ENCODE results near the gene FBXL17.

Gene FBXL17

GRCh38 chr5:107993341-107993740 is 388.6 kb downstream of the FBXL17 start:
- no peak overlapping the region for H3K4me3 ChIP-seq (replicated peaks in 1 of 2; ENCODE audit: low read depth in 2 of 2, low read length in 2 of 2)
- DNase-seq (ENCODE audit: low read depth in 2 of 2) = no peak
- TF ChIP-seq CTCF (IDR thresholded peaks at IDR 0.05; ENCODE audit: low read depth, low read length) = no peak

- no peak for DNase-seq (ENCODE audit: low read depth in 2 of 2)
- no peak for TF ChIP-seq CTCF (IDR thresholded peaks at IDR 0.05; ENCODE audit: low read depth, low read length)
- H3K4me3 ChIP-seq (replicated peaks in 1 of 2; ENCODE audit: low read depth in 2 of 2, low read length in 2 of 2) = no peak overlapping the region
Measured at GRCh38 chr5:107990881-107991810, 390.8 kb downstream of the FBXL17 start.

- no peak for TF ChIP-seq CTCF (IDR thresholded peaks at IDR 0.05; ENCODE audit: low read depth, low read length)
- DNase-seq (ENCODE audit: low read depth in 2 of 2) = peak; percentile 3 to 21
- no peak overlapping the region for H3K4me3 ChIP-seq (replicated peaks in 1 of 2; ENCODE audit: low read depth in 2 of 2, low read length in 2 of 2)
Measured at GRCh38 chr5:107985144-107985543, 396.8 kb downstream of the FBXL17 start.

GRCh38 chr5:107982703-107983425 is 399.0 kb downstream of the FBXL17 start:
- DNase-seq (ENCODE audit: low read depth in 2 of 2) = no peak
- TF ChIP-seq CTCF (IDR thresholded peaks at IDR 0.05; ENCODE audit: low read depth, low read length) = no peak
- no peak overlapping the region for H3K4me3 ChIP-seq (replicated peaks in 1 of 2; ENCODE audit: low read depth in 2 of 2, low read length in 2 of 2)

- DNase-seq (ENCODE audit: low read depth in 2 of 2) = no peak
- no peak overlapping the region for H3K4me3 ChIP-seq (replicated peaks in 1 of 2; ENCODE audit: low read depth in 2 of 2, low read length in 2 of 2)
- no peak for TF ChIP-seq CTCF (IDR thresholded peaks at IDR 0.05; ENCODE audit: low read depth, low read length)
Measured at GRCh38 chr5:107980923-107981692, 400.8 kb downstream of the FBXL17 start.

- no peak overlapping the region for H3K4me3 ChIP-seq (replicated peaks in 1 of 2; ENCODE audit: low read depth in 2 of 2, low read length in 2 of 2)
- no peak for DNase-seq (ENCODE audit: low read depth in 2 of 2)
- TF ChIP-seq CTCF (IDR thresholded peaks at IDR 0.05; ENCODE audit: low read depth, low read length) = no peak
Measured at GRCh38 chr5:107979900-107980299, 402.0 kb downstream of the FBXL17 start.

Measured in cardiac fibroblast (primary cell).